Measurements from ENCODE around the gene HFE.
"Not testable (repeated sequence)": the region's sequence is repeated elsewhere in the genome, so short reads cannot be mapped to it uniquely, and the experiment has no call there.

The HFE gene

GRCh38 chr6:26113570-26113969, 26.3 kb downstream of the HFE start:
- DNase-seq (ENCODE audit: low read depth): no peak

GRCh38 chr6:26115226-26115625, 28.0 kb downstream of the HFE start:
- DNase-seq (ENCODE audit: low read depth): no peak

GRCh38 chr6:26116267-26116666, 29.0 kb downstream of the HFE start:
- DNase-seq (ENCODE audit: low read depth): no peak

GRCh38 chr6:26118999-26119398, 31.8 kb downstream of the HFE start:
- DNase-seq (ENCODE audit: low read depth): no peak

GRCh38 chr6:26120115-26120514, 32.9 kb downstream of the HFE start:
- not testable (repeated sequence) for DNase-seq (ENCODE audit: low read depth)

- no peak for DNase-seq (ENCODE audit: low read depth)
Measured at GRCh38 chr6:26120807-26121140, 33.5 kb downstream of the HFE start.

GRCh38 chr6:26121141-26122004, 34.1 kb downstream of the HFE start:
- DNase-seq (ENCODE audit: low read depth): no peak

GRCh38 chr6:26122005-26122388, 34.8 kb downstream of the HFE start:
- DNase-seq (ENCODE audit: low read depth): no peak

GRCh38 chr6:26122402-26122792, 35.2 kb downstream of the HFE start:
- DNase-seq (ENCODE audit: low read depth): no peak

- DNase-seq (ENCODE audit: low read depth): peak; percentile 91
Measured at GRCh38 chr6:26122793-26123674, 35.8 kb downstream of the HFE start.

- DNase-seq (ENCODE audit: low read depth): no peak
Measured at GRCh38 chr6:26123675-26123946, 36.4 kb downstream of the HFE start.

- peak; percentile 99 for DNase-seq (ENCODE audit: low read depth)
Measured at GRCh38 chr6:26123947-26124780, 36.9 kb downstream of the HFE start.

- DNase-seq (ENCODE audit: low read depth): no peak
Measured at GRCh38 chr6:26124781-26125685, 37.8 kb downstream of the HFE start.

- no peak for DNase-seq (ENCODE audit: low read depth)
Measured at GRCh38 chr6:26126394-26127235, 39.4 kb downstream of the HFE start.

- DNase-seq (ENCODE audit: low read depth): no peak
Measured at GRCh38 chr6:26128013-26128771, 41.0 kb downstream of the HFE start.

- no peak for DNase-seq (ENCODE audit: low read depth)
Measured at GRCh38 chr6:26129656-26130055, 42.4 kb downstream of the HFE start.

- no peak for DNase-seq (ENCODE audit: low read depth)
Measured at GRCh38 chr6:26130581-26131249, 43.5 kb downstream of the HFE start.

- no peak for DNase-seq (ENCODE audit: low read depth)
Measured at GRCh38 chr6:26131618-26132017, 44.4 kb downstream of the HFE start.

- DNase-seq (ENCODE audit: low read depth): no peak
Measured at GRCh38 chr6:26133730-26134129, 46.5 kb downstream of the HFE start.

Data from non-pigmented ciliary epithelial cell (primary cell).